Measurements from ENCODE around the gene ZBTB38.

ZBTB38 gene

DNA sequence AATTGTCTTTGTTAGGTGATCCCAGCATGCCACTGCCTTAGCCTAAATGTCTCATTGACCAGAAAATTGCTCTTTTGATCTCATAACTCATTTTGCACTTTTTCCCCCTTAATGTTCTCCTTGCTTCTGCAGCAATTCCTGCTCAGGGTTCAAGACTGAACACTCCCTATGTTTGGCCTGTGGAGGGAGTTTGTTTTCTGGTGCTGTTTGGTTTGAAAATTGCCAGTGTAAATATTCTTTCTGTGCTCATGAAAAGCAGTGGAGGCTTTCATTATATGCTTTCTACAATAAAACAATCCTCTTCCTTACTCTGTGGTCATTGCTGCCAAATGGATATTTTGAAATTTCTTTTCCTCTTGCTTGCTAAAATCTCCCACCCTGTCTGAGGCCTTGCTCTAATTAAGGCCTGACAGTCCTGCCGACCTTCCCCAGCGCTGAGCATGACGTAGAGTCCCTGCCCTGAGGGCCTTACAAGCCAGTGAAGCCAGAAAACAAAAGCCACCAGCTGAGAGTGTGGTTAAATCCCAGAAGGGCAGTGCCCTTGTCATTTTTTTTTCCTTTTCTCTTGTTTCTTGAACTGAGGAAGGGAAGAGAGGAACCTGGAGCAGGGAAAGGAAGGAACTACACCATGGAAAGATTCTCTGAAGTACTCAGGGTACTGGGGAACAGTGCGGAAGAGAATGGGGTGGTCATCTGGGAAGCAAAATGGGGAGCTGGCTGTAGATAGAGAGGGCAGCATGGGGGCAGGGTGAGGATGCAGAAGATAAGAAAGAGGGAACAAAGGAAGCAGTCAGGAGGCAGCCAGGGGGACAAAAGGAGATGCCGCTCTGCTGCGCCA lies 24.8 kb downstream of the ZBTB38 start:
- no peak overlapping the region for H3K4me3 Mint-ChIP-seq
- peaks cover 10% of the 10 kb centered on the region for H3K4me1 Mint-ChIP-seq (ENCODE audit: low read depth)
- H3K9me3 Mint-ChIP-seq: peaks cover 14% of the 10 kb centered on the region
- no peaks in the 10 kb centered on the region for H3K27me3 Mint-ChIP-seq (ENCODE audit: low read depth)
- H3K27ac Mint-ChIP-seq: no peak overlapping the region
- H3K36me3 Mint-ChIP-seq (ENCODE audit: low read depth): peaks cover 11% of the 10 kb centered on the region

DNA sequence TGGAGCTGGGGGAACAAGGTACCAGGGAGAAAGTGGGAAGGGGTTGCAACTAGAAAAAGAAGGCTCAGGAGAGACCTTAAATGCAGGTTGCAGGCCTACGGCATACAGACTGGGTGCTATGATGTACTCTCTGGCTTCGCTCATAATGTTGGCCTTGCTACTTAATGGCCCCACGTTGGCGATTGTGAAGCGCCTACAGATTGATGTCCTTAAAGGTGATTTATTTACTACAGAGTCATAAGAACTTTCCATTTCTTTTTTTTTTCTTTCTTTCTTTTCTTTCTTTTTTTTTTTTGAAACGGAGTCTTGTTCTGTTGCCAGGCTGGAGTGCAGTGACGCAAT lies 25.4 kb downstream of the ZBTB38 start:
- H3K27ac Mint-ChIP-seq: no peak overlapping the region
- H3K4me1 Mint-ChIP-seq (ENCODE audit: low read depth): peaks cover 9% of the 10 kb centered on the region
- no peaks in the 10 kb centered on the region for H3K27me3 Mint-ChIP-seq (ENCODE audit: low read depth)
- H3K36me3 Mint-ChIP-seq (ENCODE audit: low read depth): peaks cover 11% of the 10 kb centered on the region
- no peak overlapping the region for H3K4me3 Mint-ChIP-seq
- peaks cover 14% of the 10 kb centered on the region for H3K9me3 Mint-ChIP-seq

DNA sequence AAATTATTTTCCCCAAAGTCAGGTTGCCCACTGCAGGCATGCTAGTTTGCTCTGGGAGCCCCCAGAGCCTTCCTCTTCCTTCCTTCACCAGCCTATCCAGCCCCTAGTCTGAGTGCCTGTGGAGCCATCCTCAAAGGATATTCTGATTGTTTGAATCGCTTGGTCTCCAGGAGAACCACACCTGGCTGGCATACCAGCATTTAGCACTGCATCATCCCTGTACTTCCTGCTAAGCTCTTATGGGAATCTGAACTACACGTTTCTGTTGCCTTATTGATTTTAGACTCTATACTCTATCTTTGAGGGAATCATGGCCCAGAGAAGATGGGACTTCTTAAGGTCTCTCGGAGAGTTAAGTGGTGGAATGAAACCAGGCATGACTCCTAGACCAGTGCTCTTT lies 26.3 kb downstream of the ZBTB38 start:
- Mint-ChIP-seq H3K4me3 (no peak overlapping the region), H3K4me1 (ENCODE audit: low read depth) (peaks cover 8% of the 10 kb centered on the region), H3K9me3 (peaks cover 14% of the 10 kb centered on the region), H3K36me3 (ENCODE audit: low read depth) (peaks cover 11% of the 10 kb centered on the region), H3K27me3 (ENCODE audit: low read depth) (no peaks in the 10 kb centered on the region), H3K27ac (no peak overlapping the region)

DNA sequence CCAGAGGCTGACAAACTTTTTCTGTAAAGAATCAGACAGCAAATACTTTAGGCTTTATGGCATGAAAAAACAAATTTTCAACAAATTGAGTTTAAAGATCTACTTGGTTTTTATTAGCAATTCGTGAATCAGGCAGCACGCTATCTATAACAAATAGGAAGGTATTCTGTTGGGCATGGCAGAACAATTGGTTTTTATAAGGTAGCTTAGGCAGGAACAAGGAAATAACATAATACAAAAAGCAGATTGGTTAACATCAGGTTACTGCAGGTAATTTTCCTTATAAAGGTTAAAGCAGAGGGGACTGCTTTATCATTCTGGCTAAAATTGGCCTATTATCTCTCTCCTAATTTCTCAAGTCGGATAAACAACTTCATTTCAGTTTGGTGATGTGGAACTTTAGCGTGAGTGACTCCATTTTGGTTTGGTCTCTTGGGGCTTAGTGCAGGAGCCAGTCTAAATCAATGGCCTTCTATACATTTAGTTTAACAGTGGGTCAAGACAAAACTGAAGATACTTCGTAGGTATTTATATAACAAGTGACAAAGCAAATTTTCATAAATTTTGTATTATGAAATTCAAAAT lies 26.8 kb downstream of the ZBTB38 start:
- H3K27ac Mint-ChIP-seq: no peak overlapping the region
- no peaks in the 10 kb centered on the region for H3K27me3 Mint-ChIP-seq (ENCODE audit: low read depth)
- peaks cover 10% of the 10 kb centered on the region for H3K4me1 Mint-ChIP-seq (ENCODE audit: low read depth)
- peaks cover 11% of the 10 kb centered on the region for H3K36me3 Mint-ChIP-seq (ENCODE audit: low read depth)
- peaks cover 14% of the 10 kb centered on the region for H3K9me3 Mint-ChIP-seq
- H3K4me3 Mint-ChIP-seq: no peak overlapping the region

DNA sequence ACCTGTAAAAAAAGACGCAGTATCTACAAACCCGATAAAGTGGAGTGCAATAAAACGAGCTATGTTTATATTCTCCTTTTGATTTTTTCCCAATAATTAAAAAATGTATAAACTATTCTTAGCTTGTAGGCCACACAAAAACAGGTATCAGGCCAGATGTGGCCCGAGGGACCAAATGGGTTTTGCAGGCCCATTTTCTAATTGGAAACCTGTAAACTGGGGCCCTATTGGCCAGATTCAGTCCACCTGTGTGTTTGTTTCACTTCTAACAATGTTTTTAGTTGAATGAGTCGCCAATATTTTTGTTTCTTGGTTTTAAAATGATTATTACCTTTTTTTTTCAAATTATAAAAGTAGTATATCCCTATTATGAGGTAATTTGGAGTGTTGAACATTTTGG lies 29.7 kb downstream of the ZBTB38 start:
- H3K4me1 Mint-ChIP-seq (ENCODE audit: low read depth): peaks cover 9% of the 10 kb centered on the region
- H3K27me3 Mint-ChIP-seq (ENCODE audit: low read depth): no peaks in the 10 kb centered on the region
- H3K36me3 Mint-ChIP-seq (ENCODE audit: low read depth): peaks cover 9% of the 10 kb centered on the region
- H3K9me3 Mint-ChIP-seq: peaks cover 14% of the 10 kb centered on the region
- H3K27ac Mint-ChIP-seq: no peak overlapping the region
- H3K4me3 Mint-ChIP-seq: no peak overlapping the region

DNA sequence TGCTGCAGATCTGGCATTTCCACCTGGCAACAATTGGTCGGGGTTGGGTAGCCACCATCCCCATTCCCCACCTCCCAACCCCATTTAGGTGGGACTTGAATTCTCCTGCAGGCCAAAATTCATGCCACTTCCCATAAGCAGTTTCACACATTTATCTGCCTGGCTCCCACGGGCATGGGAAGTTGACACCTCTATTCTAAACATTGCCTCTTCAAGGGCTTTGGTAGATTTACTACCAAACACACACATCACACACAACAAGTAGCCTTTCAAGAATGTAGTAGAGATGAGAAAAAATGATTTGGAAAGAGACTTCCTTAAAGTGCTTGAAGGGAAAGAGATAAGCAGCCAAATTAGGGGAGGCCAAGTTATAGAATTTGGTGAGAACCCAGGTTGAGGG lies 30.9 kb downstream of the ZBTB38 start:
- H3K27me3 Mint-ChIP-seq (ENCODE audit: low read depth): no peaks in the 10 kb centered on the region
- H3K27ac Mint-ChIP-seq: no peak overlapping the region
- H3K4me1 Mint-ChIP-seq (ENCODE audit: low read depth): peaks cover 17% of the 10 kb centered on the region
- H3K36me3 Mint-ChIP-seq (ENCODE audit: low read depth): peaks cover 16% of the 10 kb centered on the region
- H3K9me3 Mint-ChIP-seq: peaks cover 14% of the 10 kb centered on the region
- no peak overlapping the region for H3K4me3 Mint-ChIP-seq

DNA sequence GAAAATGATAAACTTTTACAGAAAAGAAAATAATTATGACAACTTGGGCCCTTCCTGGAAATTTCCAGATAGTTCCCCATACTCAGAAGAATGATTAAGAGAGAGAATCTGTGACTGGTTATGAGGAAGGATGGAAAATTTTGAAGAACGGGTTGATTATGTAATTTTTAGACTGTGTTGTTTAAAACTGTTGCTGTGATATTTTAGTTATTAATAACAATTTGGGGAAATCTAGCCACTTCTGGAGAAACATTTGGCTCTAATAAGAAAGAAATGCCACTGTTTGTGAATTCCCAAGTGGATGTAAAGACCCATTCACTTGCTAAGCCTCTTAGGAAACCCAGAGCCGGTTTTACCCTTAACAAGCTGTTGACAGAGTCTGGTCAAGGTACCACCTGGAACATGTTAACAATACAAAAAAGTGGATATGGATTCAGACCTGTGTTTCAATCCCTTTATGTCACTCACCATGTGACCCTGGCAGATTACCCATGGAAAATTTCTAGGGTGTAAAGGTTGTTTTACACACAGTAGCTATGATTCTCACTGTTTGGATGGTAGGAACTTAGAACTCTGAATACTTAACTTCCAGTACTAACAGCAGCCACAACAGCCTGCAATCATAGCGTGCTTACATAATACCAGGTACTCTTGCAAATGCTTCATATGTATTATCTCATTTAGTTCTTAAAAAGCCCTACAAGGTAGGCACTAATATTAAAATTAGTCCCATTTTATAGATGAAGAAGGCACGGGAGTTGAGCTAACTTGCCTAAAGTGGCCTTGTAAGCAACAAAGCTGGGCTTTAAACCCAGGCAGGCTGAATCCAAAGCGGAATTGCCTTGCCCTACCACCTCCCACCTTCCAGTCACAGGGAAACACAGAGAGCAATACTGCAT lies 32.0 kb downstream of the ZBTB38 start:
- peaks cover 24% of the 10 kb centered on the region for H3K36me3 Mint-ChIP-seq (ENCODE audit: low read depth)
- H3K27ac Mint-ChIP-seq: peak overlapping the region; percentile 19
- H3K27me3 Mint-ChIP-seq (ENCODE audit: low read depth): no peaks in the 10 kb centered on the region
- H3K4me3 Mint-ChIP-seq: no peak overlapping the region
- peaks cover 17% of the 10 kb centered on the region for H3K4me1 Mint-ChIP-seq (ENCODE audit: low read depth)
- peaks cover 14% of the 10 kb centered on the region for H3K9me3 Mint-ChIP-seq

DNA sequence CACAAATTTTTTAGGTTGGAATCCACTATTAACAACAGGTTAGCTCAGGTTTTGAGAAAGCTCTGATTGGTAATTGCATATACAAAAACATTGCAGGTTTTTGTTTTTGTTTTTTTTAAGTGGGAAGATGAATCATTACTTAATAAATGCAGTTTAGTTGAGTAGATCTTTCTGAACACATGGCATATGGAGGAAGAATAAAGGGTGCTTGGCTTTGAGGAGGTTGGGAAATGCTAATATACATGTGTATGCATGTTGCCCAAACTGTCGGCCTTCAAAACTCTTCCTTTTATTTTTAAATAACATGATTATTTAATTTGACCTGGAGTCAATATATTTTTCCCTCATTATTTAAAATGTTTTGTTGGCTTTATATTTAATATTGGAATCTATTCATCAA lies 32.8 kb downstream of the ZBTB38 start:
- no peaks in the 10 kb centered on the region for H3K27me3 Mint-ChIP-seq (ENCODE audit: low read depth)
- H3K4me3 Mint-ChIP-seq: peak overlapping the region; percentile 35
- H3K9me3 Mint-ChIP-seq: peaks cover 13% of the 10 kb centered on the region
- H3K36me3 Mint-ChIP-seq (ENCODE audit: low read depth): peaks cover 30% of the 10 kb centered on the region
- no peak overlapping the region for H3K27ac Mint-ChIP-seq
- peaks cover 22% of the 10 kb centered on the region for H3K4me1 Mint-ChIP-seq (ENCODE audit: low read depth)

DNA sequence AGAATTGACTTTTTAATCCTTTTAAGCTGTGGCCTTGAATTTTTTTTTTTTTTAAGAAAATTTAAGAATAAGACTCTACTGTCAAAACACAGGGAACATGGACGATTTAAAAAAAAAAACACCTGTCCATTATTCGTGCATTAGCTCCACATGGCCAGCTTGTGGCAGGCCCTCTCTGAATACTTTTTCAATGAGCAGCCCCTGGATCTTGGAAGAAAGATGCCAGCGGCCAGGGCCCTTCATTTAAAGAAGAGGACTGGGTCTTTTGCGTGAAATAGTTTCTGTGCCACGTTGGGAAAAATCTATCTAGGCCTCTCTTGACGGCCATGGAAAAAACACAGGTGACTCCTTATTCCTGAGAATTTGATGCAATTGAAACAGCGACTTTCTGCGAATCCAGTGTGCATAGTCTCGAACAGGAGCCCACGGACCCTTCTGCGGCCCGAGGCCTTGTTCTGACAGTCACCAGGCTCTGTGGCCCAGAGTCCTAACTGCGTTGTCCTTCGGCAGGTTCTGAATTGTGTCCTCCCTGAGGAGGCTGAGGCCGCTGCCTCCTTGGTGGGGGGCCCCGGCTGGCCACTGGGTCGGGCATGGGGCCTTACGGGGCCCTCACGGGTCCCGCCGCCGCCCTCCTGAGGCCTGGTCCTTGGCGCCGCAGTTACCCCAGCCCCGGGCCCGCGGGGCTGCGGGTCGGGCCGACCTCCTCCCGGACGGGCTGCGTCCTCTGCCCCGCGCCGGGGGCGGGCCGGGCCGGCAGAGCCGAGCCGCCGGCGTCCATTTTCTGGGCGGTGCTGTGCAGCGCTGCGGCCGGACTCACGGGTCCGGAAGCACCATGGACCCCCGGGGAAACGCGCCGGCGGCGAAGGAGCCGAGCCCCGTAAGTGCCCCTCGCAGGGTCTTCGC lies 33.5 kb downstream of the ZBTB38 start:
- peaks cover 32% of the 10 kb centered on the region for H3K36me3 Mint-ChIP-seq (ENCODE audit: low read depth)
- H3K27me3 Mint-ChIP-seq (ENCODE audit: low read depth): no peaks in the 10 kb centered on the region
- H3K4me3 Mint-ChIP-seq: peak overlapping the region; percentile 61
- H3K9me3 Mint-ChIP-seq: peaks cover 5% of the 10 kb centered on the region
- peak overlapping the region; percentile 52 for H3K27ac Mint-ChIP-seq
- H3K4me1 Mint-ChIP-seq (ENCODE audit: low read depth): peaks cover 22% of the 10 kb centered on the region

DNA sequence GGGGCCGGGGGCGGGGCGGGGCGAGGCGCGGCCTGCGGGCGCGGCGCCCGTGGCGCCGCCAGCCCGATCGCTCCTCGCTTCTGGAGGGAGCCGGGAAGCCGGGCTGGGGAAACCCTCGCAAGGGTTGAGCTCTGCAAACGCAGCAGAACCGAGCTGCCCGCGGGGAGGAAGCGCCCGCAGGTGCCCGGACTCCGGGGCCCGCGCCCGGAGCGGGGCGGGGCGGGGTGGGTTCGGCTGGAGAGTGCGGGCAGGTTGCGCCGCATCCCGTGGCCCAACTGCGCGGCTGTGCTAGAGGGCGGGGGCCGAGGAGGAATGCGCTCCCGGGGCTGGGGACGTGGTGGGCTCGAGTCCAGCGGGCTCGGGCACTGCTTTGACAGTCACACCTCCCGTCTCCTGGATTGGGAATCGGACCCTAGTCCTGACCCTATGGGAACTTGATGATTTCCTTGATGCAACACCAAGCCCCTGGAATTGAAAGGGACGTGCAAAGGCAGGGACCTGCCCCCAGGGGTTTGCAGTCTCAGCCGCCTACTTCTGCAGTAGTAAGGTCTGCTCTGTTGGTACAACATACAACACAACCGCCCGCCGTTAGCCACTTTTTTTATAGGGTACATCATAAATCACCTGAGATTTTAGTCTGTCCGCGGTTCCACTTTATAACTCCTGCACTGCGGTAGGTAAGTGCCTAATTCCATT lies 34.3 kb downstream of the ZBTB38 start:
- Mint-ChIP-seq H3K27ac (peak overlapping the region; percentile 67), H3K27me3 (ENCODE audit: low read depth) (no peaks in the 10 kb centered on the region), H3K4me3 (peak overlapping the region; percentile 81), H3K36me3 (ENCODE audit: low read depth) (peaks cover 26% of the 10 kb centered on the region), H3K4me1 (ENCODE audit: low read depth) (peaks cover 22% of the 10 kb centered on the region), H3K9me3 (no peaks in the 10 kb centered on the region)

DNA sequence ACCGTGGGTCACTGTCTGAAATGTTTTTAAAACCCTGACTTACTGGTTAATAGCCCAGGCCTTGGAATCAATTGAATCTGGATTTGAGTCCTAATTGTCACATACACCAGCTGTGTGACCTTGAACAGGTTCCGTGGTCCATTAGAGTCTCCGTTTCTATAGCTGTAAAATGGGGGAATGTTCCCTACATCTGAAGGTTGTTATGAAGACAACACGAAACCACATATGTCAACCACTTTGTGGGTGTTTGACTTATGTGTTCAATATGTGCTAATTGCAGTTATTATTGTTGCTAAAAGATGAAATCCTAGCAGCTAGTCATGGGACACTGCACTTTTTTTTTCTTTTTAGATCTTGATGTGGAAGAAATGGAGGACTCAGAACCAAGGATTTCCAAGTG lies 35.3 kb downstream of the ZBTB38 start:
- peaks cover 22% of the 10 kb centered on the region for H3K4me1 Mint-ChIP-seq (ENCODE audit: low read depth)
- H3K27ac Mint-ChIP-seq: no peak overlapping the region
- H3K27me3 Mint-ChIP-seq (ENCODE audit: low read depth): no peaks in the 10 kb centered on the region
- no peaks in the 10 kb centered on the region for H3K9me3 Mint-ChIP-seq
- peak overlapping the region; percentile 12 for H3K4me3 Mint-ChIP-seq
- H3K36me3 Mint-ChIP-seq (ENCODE audit: low read depth): peaks cover 28% of the 10 kb centered on the region

DNA sequence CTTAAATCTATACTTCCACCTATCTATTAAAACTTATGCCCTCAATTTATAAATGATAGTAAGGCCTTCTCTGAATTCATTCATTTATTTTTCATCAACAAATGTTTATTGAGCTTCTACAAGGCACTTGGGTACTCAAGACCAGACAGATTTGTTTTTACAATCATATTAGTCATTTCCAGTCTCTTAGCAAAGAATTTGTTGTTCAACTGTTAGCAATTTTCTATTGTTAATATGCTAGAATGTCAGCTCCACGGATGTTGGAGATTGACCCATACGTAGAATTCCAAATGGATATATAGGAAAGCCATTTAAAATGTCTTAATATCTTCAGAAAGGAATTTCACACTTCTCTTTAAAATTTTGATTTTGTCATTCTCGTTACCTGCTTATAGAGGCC lies 36.7 kb downstream of the ZBTB38 start:
- H3K4me1 Mint-ChIP-seq (ENCODE audit: low read depth): peaks cover 27% of the 10 kb centered on the region
- H3K9me3 Mint-ChIP-seq: no peaks in the 10 kb centered on the region
- no peak overlapping the region for H3K4me3 Mint-ChIP-seq
- H3K27me3 Mint-ChIP-seq (ENCODE audit: low read depth): no peaks in the 10 kb centered on the region
- H3K27ac Mint-ChIP-seq: no peak overlapping the region
- peaks cover 32% of the 10 kb centered on the region for H3K36me3 Mint-ChIP-seq (ENCODE audit: low read depth)

DNA sequence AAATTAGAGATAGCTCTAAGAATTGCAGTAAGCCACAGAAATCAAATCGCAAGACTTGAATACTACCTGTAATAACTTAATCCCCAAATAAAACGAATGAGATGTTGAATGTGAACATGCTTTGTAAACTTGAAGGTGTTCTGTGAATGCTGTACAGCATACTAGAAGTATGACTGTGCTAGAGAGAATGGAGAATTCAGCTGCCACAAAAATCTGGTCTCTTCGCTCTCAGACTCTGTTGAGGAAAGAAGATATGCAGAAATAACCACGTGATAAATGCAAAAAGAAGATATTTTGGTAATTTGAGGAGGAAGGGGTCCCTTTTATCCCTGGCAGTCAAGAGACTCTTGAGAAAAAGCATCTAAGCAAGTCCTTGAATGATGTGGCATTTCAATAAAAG lies 37.3 kb downstream of the ZBTB38 start:
- no peaks in the 10 kb centered on the region for H3K9me3 Mint-ChIP-seq
- no peak overlapping the region for H3K4me3 Mint-ChIP-seq
- H3K27me3 Mint-ChIP-seq (ENCODE audit: low read depth): no peaks in the 10 kb centered on the region
- peaks cover 32% of the 10 kb centered on the region for H3K36me3 Mint-ChIP-seq (ENCODE audit: low read depth)
- no peak overlapping the region for H3K27ac Mint-ChIP-seq
- peaks cover 31% of the 10 kb centered on the region for H3K4me1 Mint-ChIP-seq (ENCODE audit: low read depth)
